ENCODE measurements around the gene IFNB1.

Gene IFNB1

GRCh38 chr9:21075484-21075883 lies 2.3 kb downstream of the IFNB1 start:
- no peak overlapping the region for H3K4me3 ChIP-seq (replicated peaks; ENCODE audit: low read depth, low read length)
- no peak for DNase-seq (ENCODE audit: low read depth)
- TF ChIP-seq CTCF (IDR thresholded peaks at IDR 0.05; ENCODE audit: low read length, missing control alignments), result no peak

- no peak overlapping the region for H3K4me3 ChIP-seq (replicated peaks; ENCODE audit: low read depth, low read length)
- peak; percentile 31 for DNase-seq (ENCODE audit: low read depth)
- TF ChIP-seq CTCF (IDR thresholded peaks at IDR 0.05; ENCODE audit: low read length, missing control alignments), result no peak
Measured at GRCh38 chr9:21070906-21071305, 6.8 kb downstream of the IFNB1 start.

GRCh38 chr9:21070171-21070571 lies 7.6 kb downstream of the IFNB1 start:
- peak; percentile 52 for TF ChIP-seq CTCF (IDR thresholded peaks at IDR 0.05; ENCODE audit: low read length, missing control alignments)
- DNase-seq (ENCODE audit: low read depth), result peak; percentile 99
- no peak overlapping the region for H3K4me3 ChIP-seq (replicated peaks; ENCODE audit: low read depth, low read length)

- no peak for DNase-seq (ENCODE audit: low read depth)
- TF ChIP-seq CTCF (IDR thresholded peaks at IDR 0.05; ENCODE audit: low read length, missing control alignments), result no peak
- no peak overlapping the region for H3K4me3 ChIP-seq (replicated peaks; ENCODE audit: low read depth, low read length)
Measured at GRCh38 chr9:21060919-21061561, 16.7 kb downstream of the IFNB1 start.

GRCh38 chr9:21056931-21057330 lies 20.8 kb downstream of the IFNB1 start:
- no peak overlapping the region for H3K4me3 ChIP-seq (replicated peaks; ENCODE audit: low read depth, low read length)
- DNase-seq (ENCODE audit: low read depth), result peak; percentile 17
- TF ChIP-seq CTCF (IDR thresholded peaks at IDR 0.05; ENCODE audit: low read length, missing control alignments), result no peak

GRCh38 chr9:21053851-21054250 lies 23.9 kb downstream of the IFNB1 start:
- no peak overlapping the region for H3K4me3 ChIP-seq (replicated peaks; ENCODE audit: low read depth, low read length)
- DNase-seq (ENCODE audit: low read depth), result no peak
- TF ChIP-seq CTCF (IDR thresholded peaks at IDR 0.05; ENCODE audit: low read length, missing control alignments), result no peak

- DNase-seq (ENCODE audit: low read depth), result no peak
- TF ChIP-seq CTCF (IDR thresholded peaks at IDR 0.05; ENCODE audit: low read length, missing control alignments), result no peak
- H3K4me3 ChIP-seq (replicated peaks; ENCODE audit: low read depth, low read length), result no peak overlapping the region
Measured at GRCh38 chr9:21047281-21047691, 30.5 kb downstream of the IFNB1 start.
